ENCODE results near the gene R3HDM2.
"Not testable (repeated sequence)": the region's sequence is repeated elsewhere in the genome, so short reads cannot be mapped to it uniquely, and the experiment has no call there.

Gene R3HDM2

DNA sequence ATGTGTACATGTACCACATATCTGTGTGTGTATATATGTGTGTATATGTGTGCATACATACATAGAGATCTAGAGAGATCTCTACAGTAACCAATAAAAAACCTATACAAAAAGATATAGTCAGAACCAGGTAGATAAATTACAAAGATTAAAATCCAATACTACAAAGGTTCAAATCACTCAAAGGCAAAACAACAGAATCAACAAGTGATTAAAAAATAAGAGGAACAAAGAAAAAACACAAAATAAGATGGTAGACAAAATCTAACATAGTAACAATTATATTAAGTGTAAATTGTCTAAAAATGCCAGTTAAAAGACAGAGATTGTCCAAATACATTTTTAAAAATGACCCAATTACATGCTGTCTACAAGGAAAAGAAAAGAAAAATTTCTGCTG lies 83.6 kb downstream of the R3HDM2 start:
- H3K9ac ChIP-seq (ENCODE audit: insufficient read length, low read depth), result no peak overlapping the region
- no peaks in the 10 kb centered on the region; the same call in 1 of the 2 replicates for H3K9me3 ChIP-seq (ENCODE audit: insufficient read depth, low read length)
- no peak for DNase-seq (ENCODE audit: low read depth, low spot score)
- H3K27me3 ChIP-seq (ENCODE audit: insufficient read depth, insufficient read length), result no peaks in the 10 kb centered on the region
- peaks cover 4% of the 10 kb centered on the region for H3K4me1 ChIP-seq (ENCODE audit: insufficient read depth, insufficient read length)
- no peaks in the 10 kb centered on the region for H3K36me3 ChIP-seq (ENCODE audit: insufficient read depth, insufficient read length, low read length)
- TF ChIP-seq YY1 (IDR thresholded peaks at IDR 0.05; ENCODE audit: insufficient read depth, insufficient read length) (no peak), SUZ12 (IDR thresholded peaks at IDR 0.05; ENCODE audit: extremely low read depth, insufficient read depth, insufficient read length) (no peak), ZNF274 (IDR thresholded peaks at IDR 0.05; ENCODE audit: low read depth, low read length) (no peak)
- H3K4me3 ChIP-seq (ENCODE audit: insufficient read length, low read depth), result no peak overlapping the region

DNA sequence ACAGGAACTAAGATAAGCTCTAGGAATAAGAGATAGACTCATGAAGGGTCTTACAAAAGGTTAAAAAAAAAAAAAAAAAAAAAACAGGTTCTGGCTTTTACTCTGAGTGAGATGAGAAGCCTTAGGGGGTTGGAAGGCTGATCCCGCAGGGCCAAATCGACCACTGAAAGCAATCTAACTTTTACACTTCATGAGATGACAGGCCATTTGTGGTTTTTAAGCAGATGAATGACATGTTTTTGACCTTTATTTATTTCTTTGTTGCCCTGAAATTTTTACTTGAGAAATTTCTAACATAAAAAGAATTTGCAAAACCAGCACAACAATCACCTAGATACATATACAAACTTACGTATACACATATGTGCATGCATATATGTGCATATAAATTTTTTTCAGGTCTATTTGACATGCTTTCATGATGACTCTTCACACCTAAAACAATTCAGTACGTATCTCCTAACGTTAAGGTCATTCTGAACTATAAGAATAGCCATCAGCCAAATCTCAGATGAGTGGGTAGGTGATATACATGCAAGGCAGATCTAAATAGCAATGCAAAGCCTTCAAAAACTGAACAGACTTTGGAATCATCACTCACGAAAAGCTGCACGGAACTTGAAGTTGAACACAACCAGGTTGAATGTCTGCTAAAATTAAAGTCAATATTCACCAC lies 87.0 kb downstream of the R3HDM2 start:
- H3K27me3 ChIP-seq (ENCODE audit: insufficient read depth, insufficient read length), result no peaks in the 10 kb centered on the region
- no peaks in the 10 kb centered on the region; the same call in 1 of the 2 replicates for H3K9me3 ChIP-seq (ENCODE audit: insufficient read depth, low read length)
- H3K4me1 ChIP-seq (ENCODE audit: insufficient read depth, insufficient read length), result peaks cover 6% of the 10 kb centered on the region
- H3K36me3 ChIP-seq (ENCODE audit: insufficient read depth, insufficient read length, low read length), result no peaks in the 10 kb centered on the region
- DNase-seq (ENCODE audit: low read depth, low spot score), result no peak
- no peak overlapping the region for H3K9ac ChIP-seq (ENCODE audit: insufficient read length, low read depth)
- TF ChIP-seq SUZ12 (IDR thresholded peaks at IDR 0.05; ENCODE audit: extremely low read depth, insufficient read depth, insufficient read length), result no peak
- TF ChIP-seq ZNF274 (IDR thresholded peaks at IDR 0.05; ENCODE audit: low read depth, low read length), result no peak
- no peak for TF ChIP-seq YY1 (IDR thresholded peaks at IDR 0.05; ENCODE audit: insufficient read depth, insufficient read length)
- no peak overlapping the region for H3K4me3 ChIP-seq (ENCODE audit: insufficient read length, low read depth)

DNA sequence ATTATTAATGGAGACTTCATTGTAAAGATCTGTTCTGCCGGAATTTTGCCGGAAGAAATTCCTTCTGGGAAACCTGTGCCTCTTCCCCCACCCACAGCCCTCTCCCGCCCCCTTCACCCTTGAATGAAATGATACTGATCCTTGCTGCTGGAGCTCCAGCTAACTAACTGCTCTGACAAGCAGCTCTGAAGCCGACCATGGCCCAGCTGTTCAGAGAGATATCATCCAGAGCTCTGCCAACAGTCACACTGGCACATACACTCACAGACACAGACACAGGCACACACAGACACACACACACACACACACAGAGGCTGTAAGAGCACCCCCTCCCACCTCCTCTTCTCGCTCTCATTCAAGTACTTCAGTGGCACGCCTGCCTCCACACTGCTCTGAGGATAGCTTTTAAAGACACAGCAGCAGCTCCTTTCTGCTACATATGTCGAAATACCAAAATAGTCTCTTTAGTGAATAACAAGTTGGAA lies 88.6 kb downstream of the R3HDM2 start:
- Histone ChIP-seq H3K4me3 (ENCODE audit: insufficient read length, low read depth) (no peak overlapping the region), H3K4me1 (ENCODE audit: insufficient read depth, insufficient read length) (peaks cover 6% of the 10 kb centered on the region), H3K9ac (ENCODE audit: insufficient read length, low read depth) (no peak overlapping the region), H3K36me3 (ENCODE audit: insufficient read depth, insufficient read length, low read length) (no peaks in the 10 kb centered on the region), H3K27me3 (ENCODE audit: insufficient read depth, insufficient read length) (no peaks in the 10 kb centered on the region), H3K9me3 (ENCODE audit: insufficient read depth, low read length) (no peaks in the 10 kb centered on the region; the same call in 1 of the 2 replicates)
- peak; percentile 27 for DNase-seq (ENCODE audit: low read depth, low spot score)
- TF ChIP-seq YY1 (IDR thresholded peaks at IDR 0.05; ENCODE audit: insufficient read depth, insufficient read length), result no peak

DNA sequence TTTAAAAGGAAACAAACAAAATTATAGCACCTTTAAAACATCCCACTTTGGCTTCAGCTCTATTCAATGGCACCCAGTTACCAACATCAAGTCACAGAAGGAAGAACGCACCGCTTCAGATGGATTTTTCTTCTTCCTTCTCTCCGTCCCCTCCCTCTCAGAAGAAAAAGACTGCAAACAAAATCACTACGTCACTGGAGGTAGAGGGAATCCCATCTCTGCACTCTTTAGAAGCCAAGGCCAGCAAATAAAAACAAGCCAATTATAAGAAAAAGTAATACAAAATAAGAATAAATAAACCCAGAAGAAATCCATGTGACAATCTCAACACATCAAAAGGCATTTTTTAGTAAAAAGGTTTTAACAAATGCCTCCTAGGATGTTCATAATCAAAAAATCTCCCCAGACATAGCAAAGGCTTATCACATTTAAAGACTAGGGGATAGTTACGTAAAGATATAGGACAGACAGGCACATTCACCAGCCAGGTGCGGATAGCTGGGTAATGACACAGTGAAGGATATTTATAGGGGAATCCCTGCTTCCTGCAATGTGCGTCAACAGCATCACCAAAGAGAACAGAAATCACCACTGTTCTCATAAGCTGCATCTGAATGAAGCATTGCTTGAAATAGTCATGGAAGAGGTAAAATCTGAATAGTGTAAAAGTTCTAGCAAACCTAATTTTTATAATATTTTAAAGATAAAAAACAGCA lies 89.4 kb downstream of the R3HDM2 start:
- Histone ChIP-seq H3K4me3 (ENCODE audit: insufficient read length, low read depth) (no peak overlapping the region), H3K4me1 (ENCODE audit: insufficient read depth, insufficient read length) (peaks cover 6% of the 10 kb centered on the region), H3K27me3 (ENCODE audit: insufficient read depth, insufficient read length) (no peaks in the 10 kb centered on the region), H3K36me3 (ENCODE audit: insufficient read depth, insufficient read length, low read length) (no peaks in the 10 kb centered on the region), H3K9me3 (ENCODE audit: insufficient read depth, low read length) (no peaks in the 10 kb centered on the region), H3K9ac (ENCODE audit: insufficient read length, low read depth) (no peak overlapping the region)
- TF ChIP-seq YY1 (IDR thresholded peaks at IDR 0.05; ENCODE audit: insufficient read depth, insufficient read length) (no peak), ZNF274 (IDR thresholded peaks at IDR 0.05; ENCODE audit: low read depth, low read length) (no peak), SUZ12 (IDR thresholded peaks at IDR 0.05; ENCODE audit: extremely low read depth, insufficient read depth, insufficient read length) (no peak)
- no peak for DNase-seq (ENCODE audit: low read depth, low spot score)

DNA sequence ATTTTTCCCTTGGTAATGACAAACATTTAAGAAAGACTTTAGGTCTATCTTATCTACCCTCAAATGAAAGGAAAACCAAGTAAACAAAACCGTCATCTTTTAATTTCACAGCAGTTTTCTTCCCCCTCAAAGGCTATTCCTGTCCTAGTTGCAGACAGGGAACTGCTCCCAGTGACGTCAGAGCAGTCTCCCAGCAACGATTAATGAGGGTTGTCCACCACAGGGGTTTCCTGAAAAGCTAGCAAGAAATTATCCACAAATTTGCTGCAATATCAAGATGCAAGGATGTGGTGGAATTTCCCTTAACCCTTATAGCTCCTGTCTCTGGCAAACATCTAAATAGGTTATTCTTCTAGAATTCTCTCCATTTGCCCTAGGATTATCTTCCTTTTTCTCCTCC lies 90.7 kb downstream of the R3HDM2 start:
- no peak overlapping the region for H3K9ac ChIP-seq (ENCODE audit: insufficient read length, low read depth)
- TF ChIP-seq ZNF274 (IDR thresholded peaks at IDR 0.05; ENCODE audit: low read depth, low read length), result no peak
- no peak for TF ChIP-seq YY1 (IDR thresholded peaks at IDR 0.05; ENCODE audit: insufficient read depth, insufficient read length)
- no peak for TF ChIP-seq SUZ12 (IDR thresholded peaks at IDR 0.05; ENCODE audit: extremely low read depth, insufficient read depth, insufficient read length)

DNA sequence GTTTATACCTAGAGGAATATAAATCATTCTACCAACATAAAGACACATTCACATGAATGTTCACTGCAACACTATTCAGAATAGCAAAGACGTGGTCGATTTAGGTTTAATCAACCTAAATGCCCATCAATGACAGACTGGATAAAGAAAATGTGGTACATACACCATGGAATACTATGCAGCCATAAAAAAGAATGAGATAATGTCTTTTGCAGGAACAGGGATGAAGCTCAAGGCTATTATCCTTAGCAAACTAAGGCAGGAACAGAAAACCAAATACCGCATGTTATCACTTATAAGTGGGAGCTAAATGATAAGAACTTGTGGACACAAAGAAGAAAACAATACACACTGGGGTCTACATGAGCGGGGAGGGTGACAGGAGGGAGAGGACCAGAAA lies 94.5 kb downstream of the R3HDM2 start:
- H3K9me3 ChIP-seq (ENCODE audit: insufficient read depth, low read length); H3K9ac ChIP-seq (ENCODE audit: insufficient read length, low read depth); H3K36me3 ChIP-seq (ENCODE audit: insufficient read depth, insufficient read length, low read length); H3K4me1 ChIP-seq (ENCODE audit: insufficient read depth, insufficient read length); H3K4me3 ChIP-seq (ENCODE audit: insufficient read length, low read depth); H3K27me3 ChIP-seq (ENCODE audit: insufficient read depth, insufficient read length); DNase-seq (ENCODE audit: low read depth, low spot score): not testable (repeated sequence)

More for the DNA sequence above, 90.7 kb downstream of the R3HDM2 start:
- no peak for DNase-seq (ENCODE audit: low read depth, low spot score)
- Histone ChIP-seq H3K4me3 (ENCODE audit: insufficient read length, low read depth) (no peak overlapping the region), H3K36me3 (ENCODE audit: insufficient read depth, insufficient read length, low read length) (no peaks in the 10 kb centered on the region), H3K9me3 (ENCODE audit: insufficient read depth, low read length) (no peaks in the 10 kb centered on the region), H3K4me1 (ENCODE audit: insufficient read depth, insufficient read length) (peaks cover 6% of the 10 kb centered on the region), H3K27me3 (ENCODE audit: insufficient read depth, insufficient read length) (no peaks in the 10 kb centered on the region)

DNA sequence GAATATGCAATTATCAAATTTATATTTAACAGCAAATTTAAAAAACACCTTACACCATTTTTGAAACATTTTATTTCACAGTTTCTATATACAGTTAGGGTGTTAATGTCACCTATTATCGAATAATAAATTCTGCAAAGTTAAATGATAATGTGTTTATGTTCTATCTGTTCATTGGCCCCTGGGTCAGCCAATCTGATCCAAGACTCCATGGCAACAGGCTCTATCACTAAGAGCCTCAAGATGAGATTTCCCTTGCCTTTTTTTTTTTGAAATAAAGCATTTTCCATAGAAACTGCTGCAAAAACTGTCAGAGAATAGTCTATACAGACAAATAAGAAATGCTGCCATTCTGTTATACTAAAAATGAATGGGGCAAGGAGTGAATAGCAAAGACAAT lies 96.6 kb downstream of the R3HDM2 start:
- no peak overlapping the region for H3K9ac ChIP-seq (ENCODE audit: insufficient read length, low read depth)
- H3K36me3 ChIP-seq (ENCODE audit: insufficient read depth, insufficient read length, low read length), result no peaks in the 10 kb centered on the region
- no peak for TF ChIP-seq YY1 (IDR thresholded peaks at IDR 0.05; ENCODE audit: insufficient read depth, insufficient read length)
- no peak for TF ChIP-seq ZNF274 (IDR thresholded peaks at IDR 0.05; ENCODE audit: low read depth, low read length)
- TF ChIP-seq SUZ12 (IDR thresholded peaks at IDR 0.05; ENCODE audit: extremely low read depth, insufficient read depth, insufficient read length), result no peak
- no peaks in the 10 kb centered on the region for H3K27me3 ChIP-seq (ENCODE audit: insufficient read depth, insufficient read length)
- no peak for DNase-seq (ENCODE audit: low read depth, low spot score)
- no peaks in the 10 kb centered on the region for H3K4me1 ChIP-seq (ENCODE audit: insufficient read depth, insufficient read length)
- no peaks in the 10 kb centered on the region for H3K9me3 ChIP-seq (ENCODE audit: insufficient read depth, low read length)
- no peak overlapping the region for H3K4me3 ChIP-seq (ENCODE audit: insufficient read length, low read depth)
